ENCODE measurements around the gene RUNX1.

GRCh38 chr21:34936371-34936789 lies 112.7 kb downstream of the RUNX1 start:
- TF ChIP-seq CTCF (IDR thresholded peaks at IDR 0.05) (no peak), POLR2AphosphoS5 (IDR thresholded peaks at IDR 0.05) (no peak), POLR2A (IDR thresholded peaks at IDR 0.05) (no peak)
